SW 1271 (cell line): ENCODE data around the gene OR52I1.

Experiments
- DNase-seq, 2 experiments: peaks; one replicate each; lab custom pipeline; 2025; lab: John Stamatoyannopoulos, UW

OR52I1 gene

GRCh38 chr11:4593739-4594138, at the start of gene OR52I1:
OR52I1 (plus strand) TSS chr11:4594039; CDS start chr11:4594039, 0 bp downstream.
- DNase-seq, result no peak

GRCh38 chr11:4544891-4545290, 48.9 kb upstream of the OR52I1 start, which contains the start of gene OR52M1:
OR52M1 (plus strand) TSS chr11:4545191; CDS start chr11:4545191, 0 bp downstream.
- DNase-seq, result no peak

GRCh38 chr11:4546878-4547277, 47.0 kb upstream of the OR52I1 start:
- no peak for DNase-seq

- no peak for DNase-seq
Measured at GRCh38 chr11:4547416-4547815, 46.4 kb upstream of the OR52I1 start.

GRCh38 chr11:4551346-4551979, 42.4 kb upstream of the OR52I1 start:
- no peak for DNase-seq

GRCh38 chr11:4559527-4560440, 34.1 kb upstream of the OR52I1 start:
- DNase-seq, result no peak

- DNase-seq, result no peak
Measured at GRCh38 chr11:4560467-4560866, 33.4 kb upstream of the OR52I1 start.

GRCh38 chr11:4565371-4565770, 28.5 kb upstream of the OR52I1 start:
- no peak for DNase-seq

GRCh38 chr11:4569075-4569474, 24.8 kb upstream of the OR52I1 start:
- DNase-seq, result no peak

- no peak for DNase-seq
Measured at GRCh38 chr11:4576880-4577279, 17.0 kb upstream of the OR52I1 start.

- no peak for DNase-seq
Measured at GRCh38 chr11:4577761-4578160, 16.1 kb upstream of the OR52I1 start.

- no peak for DNase-seq
Measured at GRCh38 chr11:4578624-4579023, 15.2 kb upstream of the OR52I1 start.

- DNase-seq, result no peak
Measured at GRCh38 chr11:4580124-4580523, 13.7 kb upstream of the OR52I1 start.

- DNase-seq, result no peak
Measured at GRCh38 chr11:4581443-4581842, 12.4 kb upstream of the OR52I1 start, which contains the start of gene OR52I2. OR52I2 (plus strand) TSS chr11:4581743.

- no peak for DNase-seq
Measured at GRCh38 chr11:4589017-4589416, 4.8 kb upstream of the OR52I1 start.

- DNase-seq, result no peak
Measured at GRCh38 chr11:4605057-4605456, 11.2 kb downstream of the OR52I1 start.

GRCh38 chr11:4606231-4607015, 12.6 kb downstream of the OR52I1 start:
- DNase-seq, result no peak

GRCh38 chr11:4607096-4607495, 13.3 kb downstream of the OR52I1 start:
- no peak for DNase-seq

GRCh38 chr11:4607781-4608666, 14.2 kb downstream of the OR52I1 start, which contains the start of gene TRIM68:
TRIM68 (minus strand) TSS chr11:4608231; CDS start chr11:4605504, 2,727 bp downstream.
- DNase-seq, result peak; percentile 79 to 95

GRCh38 chr11:4610258-4610935, 16.6 kb downstream of the OR52I1 start:
- no peak for DNase-seq

GRCh38 chr11:4611986-4612385, 18.1 kb downstream of the OR52I1 start:
- DNase-seq, result no peak
